ENCODE measurements around the gene PELI1. TPM values are rescaled to one million over a fixed set of nuclear protein-coding genes. Genes with fewer than 3 reads are reported as not detected.

Gene PELI1, protein sequence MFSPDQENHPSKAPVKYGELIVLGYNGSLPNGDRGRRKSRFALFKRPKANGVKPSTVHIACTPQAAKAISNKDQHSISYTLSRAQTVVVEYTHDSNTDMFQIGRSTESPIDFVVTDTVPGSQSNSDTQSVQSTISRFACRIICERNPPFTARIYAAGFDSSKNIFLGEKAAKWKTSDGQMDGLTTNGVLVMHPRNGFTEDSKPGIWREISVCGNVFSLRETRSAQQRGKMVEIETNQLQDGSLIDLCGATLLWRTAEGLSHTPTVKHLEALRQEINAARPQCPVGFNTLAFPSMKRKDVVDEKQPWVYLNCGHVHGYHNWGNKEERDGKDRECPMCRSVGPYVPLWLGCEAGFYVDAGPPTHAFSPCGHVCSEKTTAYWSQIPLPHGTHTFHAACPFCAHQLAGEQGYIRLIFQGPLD
- 5.7 TPM for polyA plus RNA-seq (2012; ENCODE audit: insufficient read depth, insufficient read length)

GRCh38 chr2:64144057-64145013, at the start of gene PELI1:
PELI1 (minus strand) TSS chr2:64144420; CDS start chr2:64108310, 36,110 bp downstream.
- H3K4me3 ChIP-seq (ENCODE audit: low read length): peak within 1 kb of the TSS; percentile 68
- peak; percentile 98 for DNase-seq (ENCODE audit: low read depth, low spot score)

DNA sequence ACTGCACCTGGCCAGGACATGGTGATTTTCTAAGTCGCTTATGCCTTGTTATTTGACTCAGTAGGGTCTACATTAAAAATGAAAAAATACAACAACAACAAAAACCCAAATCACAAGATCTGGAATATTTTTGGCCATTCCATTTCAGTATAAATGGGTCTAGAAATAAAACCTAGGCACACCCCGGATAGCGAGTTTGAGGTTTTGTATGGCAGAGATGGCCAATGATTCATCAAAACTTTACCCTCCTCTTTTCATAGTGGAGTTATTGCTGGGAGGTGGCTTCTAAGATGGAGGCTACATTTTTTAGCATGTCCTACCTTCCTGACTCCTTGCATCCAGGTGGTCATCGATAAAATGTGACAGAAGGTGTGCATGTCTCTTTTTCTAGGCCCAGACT, 49.3 kb upstream of the PELI1 start:
- DNase-seq (ENCODE audit: low read depth, low spot score): no peak
- no peak overlapping the region for H3K4me3 ChIP-seq (ENCODE audit: low read length)

DNA sequence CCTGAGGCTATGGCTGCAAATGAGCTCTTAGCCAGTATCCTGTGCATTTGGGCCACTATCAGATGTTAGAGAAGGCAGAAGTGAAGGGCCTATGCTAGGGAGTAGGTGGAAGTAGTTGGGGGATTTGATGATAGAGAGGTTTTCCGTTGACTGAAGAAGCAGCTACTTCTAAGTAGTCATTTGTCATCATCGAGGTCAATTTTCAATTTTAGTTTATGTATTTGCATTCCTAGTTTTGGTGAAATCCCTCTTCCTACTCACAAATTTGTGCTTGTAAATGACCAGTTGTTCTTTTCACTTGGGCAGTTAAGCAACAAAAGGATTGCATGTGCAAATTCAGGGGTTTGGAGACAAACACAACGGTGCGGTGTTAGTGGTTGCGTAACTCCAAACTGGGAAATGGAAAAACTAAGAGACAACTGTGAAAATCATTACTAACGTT, 48.5 kb upstream of the PELI1 start:
- H3K4me3 ChIP-seq (ENCODE audit: low read length): no peak overlapping the region
- DNase-seq (ENCODE audit: low read depth, low spot score): no peak

DNA sequence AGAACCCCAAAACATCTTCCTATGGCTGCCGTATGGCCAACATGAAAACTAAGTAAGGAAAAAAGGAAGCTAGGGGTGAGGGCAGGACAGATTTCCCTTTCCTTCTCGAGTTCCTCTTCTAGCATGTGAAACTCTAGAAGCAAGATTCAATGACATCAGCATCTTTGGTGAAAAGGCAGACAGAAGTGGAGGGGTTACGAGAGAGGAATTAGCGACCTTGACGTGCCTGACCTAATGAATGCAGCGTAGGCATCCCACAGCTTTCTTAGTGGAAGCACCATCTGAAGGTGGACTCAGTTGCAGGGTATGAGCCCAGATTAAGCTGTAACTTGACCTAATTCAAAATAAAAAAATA, 47.9 kb upstream of the PELI1 start:
- no peak overlapping the region for H3K4me3 ChIP-seq (ENCODE audit: low read length)
- no peak for DNase-seq (ENCODE audit: low read depth, low spot score)

- no peak overlapping the region for H3K4me3 ChIP-seq (ENCODE audit: low read length)
- DNase-seq (ENCODE audit: low read depth, low spot score): no peak
These were observed 45.4 kb upstream of the PELI1 start for GRCh38 chr2:64189586-64189985.

- no peak overlapping the region for H3K4me3 ChIP-seq (ENCODE audit: low read length)
- no peak for DNase-seq (ENCODE audit: low read depth, low spot score)
These were observed 44.9 kb upstream of the PELI1 start for GRCh38 chr2:64189167-64189566.

DNA sequence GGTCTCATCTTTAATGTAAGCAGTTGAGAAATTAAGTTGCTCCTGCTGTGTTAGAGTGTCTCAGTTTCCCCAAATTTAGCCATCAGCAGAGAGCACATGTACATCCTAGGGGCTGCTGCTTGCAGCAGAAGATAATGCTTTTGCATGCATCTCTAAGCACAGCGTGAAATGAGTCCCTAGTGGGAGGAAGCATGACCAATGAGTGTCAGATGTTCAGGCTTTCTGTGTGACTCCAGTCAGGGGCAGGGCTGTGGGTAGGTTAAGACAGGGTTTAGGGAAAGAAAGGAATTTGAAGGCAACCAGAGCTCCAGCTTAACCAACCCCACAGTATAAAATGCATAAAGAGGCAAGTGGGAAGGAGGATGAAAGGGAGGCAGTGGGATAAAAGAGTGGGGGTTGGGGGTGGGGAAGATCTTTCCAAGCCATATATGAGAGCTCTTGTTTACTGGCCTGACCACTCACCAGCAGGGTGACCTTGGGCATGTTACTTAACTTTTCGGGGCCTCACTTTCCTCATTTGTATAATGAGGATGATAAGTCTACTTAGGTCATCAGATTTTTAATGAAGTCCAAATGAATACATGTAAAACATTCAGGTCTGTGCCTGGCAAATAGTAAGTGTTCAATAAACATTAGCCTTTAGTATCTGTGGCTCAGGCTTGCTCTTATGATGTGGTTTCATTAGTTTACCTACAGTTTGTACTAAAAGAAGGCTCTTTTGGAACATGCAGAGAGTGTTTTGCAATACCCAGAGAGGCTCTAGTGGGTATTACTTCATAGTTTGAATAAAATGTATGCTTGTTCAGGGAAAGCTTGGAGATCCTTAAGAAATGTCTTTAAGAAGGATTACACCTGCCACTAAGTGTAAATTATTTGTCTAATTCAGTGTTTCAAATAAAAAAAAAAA, 42.7 kb upstream of the PELI1 start:
- no peak for DNase-seq (ENCODE audit: low read depth, low spot score)
- H3K4me3 ChIP-seq (ENCODE audit: low read length): no peak overlapping the region

DNA sequence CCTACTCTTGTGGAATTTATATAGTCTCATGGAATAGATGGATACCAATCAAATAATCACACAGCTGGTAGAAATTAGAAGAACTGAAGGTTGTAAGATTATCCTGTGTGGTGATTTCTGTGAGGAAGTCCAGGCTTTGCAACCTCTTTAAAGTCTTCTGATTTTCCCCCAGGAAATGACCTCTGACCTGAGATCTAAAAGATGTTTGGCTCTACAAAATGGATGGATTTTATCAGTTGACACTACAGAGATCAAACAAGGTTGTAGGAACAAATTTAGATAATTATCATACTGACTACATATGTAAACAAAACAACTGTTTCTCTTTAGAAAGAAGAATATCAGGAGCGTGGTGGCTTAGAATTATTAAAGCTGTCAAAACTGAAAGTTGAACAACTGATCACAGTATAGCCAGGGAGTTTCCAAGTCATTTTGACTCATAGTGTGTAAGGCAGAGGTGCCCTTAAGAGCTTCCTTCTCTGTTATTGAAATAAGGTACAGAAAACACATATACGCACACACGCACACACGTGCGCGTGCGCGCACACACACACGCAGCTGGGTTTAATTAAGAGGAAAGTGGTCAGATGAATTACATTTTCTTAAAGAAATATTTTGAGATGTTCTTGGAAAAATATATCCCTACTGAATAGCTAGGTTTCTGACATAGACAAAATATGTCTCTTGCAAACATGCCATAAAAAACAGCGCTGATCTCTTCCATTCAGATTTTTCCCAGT, 35.5 kb upstream of the PELI1 start:
- no peak overlapping the region for H3K4me3 ChIP-seq (ENCODE audit: low read length)
- DNase-seq (ENCODE audit: low read depth, low spot score): no peak

GRCh38 chr2:64177315-64177714, 33.1 kb upstream of the PELI1 start:
- DNase-seq (ENCODE audit: low read depth, low spot score): no peak
- H3K4me3 ChIP-seq (ENCODE audit: low read length): no peak overlapping the region

- DNase-seq (ENCODE audit: low read depth, low spot score): no peak
- H3K4me3 ChIP-seq (ENCODE audit: low read length): no peak overlapping the region
These were observed 31.4 kb upstream of the PELI1 start for GRCh38 chr2:64175419-64176197.

DNA sequence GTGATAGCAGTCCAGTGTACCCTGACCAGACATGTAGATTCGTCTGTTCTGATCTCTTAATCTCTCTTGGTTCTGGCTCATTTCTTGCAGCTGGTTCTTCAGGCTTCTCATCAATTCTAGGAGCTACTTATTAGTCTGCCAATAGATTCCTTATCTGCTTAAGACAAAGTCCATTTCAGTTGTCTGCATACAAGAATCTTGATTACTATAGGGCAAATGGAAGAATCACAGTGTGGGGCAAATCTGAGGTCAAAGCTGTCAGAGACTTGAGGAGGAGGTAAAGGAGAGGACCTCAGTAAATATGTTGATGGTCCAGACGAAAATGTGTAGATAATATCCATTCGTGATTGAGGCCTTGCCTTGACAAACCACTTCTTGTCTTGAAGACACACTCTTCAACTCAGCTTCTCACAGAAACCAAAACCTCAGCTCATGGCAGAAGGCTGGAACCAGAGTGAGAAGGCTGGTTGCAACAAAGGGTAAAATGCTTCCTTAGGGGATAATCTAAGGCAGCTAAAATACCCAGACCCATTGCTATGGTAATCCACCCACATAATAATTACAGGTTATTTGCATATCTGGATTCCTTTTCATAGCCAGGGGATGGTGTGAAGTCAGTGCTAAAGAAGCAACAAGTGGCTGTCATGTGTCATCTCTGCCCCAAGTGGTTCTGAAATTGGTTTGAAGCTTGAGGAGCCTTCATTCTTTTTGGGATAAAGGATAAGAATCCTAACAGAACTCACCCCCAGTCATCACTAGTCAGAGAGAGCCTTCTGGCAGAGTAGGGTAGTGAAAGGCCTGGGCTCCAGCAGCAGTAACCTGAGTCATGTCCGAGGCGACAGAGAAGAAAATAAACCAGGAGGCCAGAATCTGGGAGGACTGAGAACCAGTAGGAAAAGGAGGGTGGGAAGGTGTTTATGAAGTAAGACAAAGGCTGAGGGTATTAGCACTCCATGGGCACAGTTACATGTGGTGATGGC, 29.2 kb upstream of the PELI1 start:
- H3K4me3 ChIP-seq (ENCODE audit: low read length): no peak overlapping the region

GRCh38 chr2:64168756-64169155, 24.5 kb upstream of the PELI1 start:
- DNase-seq (ENCODE audit: low read depth, low spot score): no peak
- H3K4me3 ChIP-seq (ENCODE audit: low read length): no peak overlapping the region

More for the DNA sequence above, 29.2 kb upstream of the PELI1 start:
- DNase-seq (ENCODE audit: low read depth, low spot score): no peak

GRCh38 chr2:64168201-64168600, 24.0 kb upstream of the PELI1 start:
- no peak for DNase-seq (ENCODE audit: low read depth, low spot score)
- no peak overlapping the region for H3K4me3 ChIP-seq (ENCODE audit: low read length)

DNA sequence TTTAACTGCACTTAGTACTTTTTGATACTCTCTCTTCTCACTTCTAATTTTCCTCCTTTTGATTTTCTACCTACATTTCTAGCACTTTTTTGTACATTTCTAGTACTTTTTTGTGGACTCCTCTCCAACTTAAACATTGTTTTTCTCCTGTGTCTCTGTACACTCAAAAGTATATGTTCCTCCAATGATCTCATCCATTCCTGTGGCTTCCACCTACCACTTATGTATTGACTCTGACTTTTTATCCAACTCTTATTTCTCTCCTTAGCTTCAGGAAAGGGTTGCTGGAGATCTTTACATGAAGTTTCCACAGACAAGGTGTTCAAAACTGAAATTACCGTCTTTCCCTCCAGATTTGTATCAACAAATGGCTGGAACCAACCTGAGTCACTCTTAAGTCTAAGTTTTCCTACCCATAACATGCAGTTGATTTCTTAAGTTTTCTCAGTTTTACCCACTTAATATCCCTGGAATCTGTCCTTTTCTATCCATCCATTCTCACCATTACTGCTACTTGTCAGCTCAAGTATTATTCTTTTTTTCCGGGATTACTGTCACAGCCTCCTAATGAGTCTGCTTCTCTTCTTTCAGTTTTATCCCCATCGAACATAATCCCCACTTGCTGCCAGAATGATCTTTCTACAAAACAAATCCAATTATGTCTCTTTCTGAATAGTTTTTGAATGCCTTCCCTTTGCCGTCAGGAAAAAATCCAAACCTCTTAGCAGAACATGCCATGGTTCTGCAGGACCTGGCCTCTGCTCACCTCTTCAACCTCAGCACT, 22.6 kb upstream of the PELI1 start:
- DNase-seq (ENCODE audit: low read depth, low spot score): no peak
- no peak overlapping the region for H3K4me3 ChIP-seq (ENCODE audit: low read length)

DNA sequence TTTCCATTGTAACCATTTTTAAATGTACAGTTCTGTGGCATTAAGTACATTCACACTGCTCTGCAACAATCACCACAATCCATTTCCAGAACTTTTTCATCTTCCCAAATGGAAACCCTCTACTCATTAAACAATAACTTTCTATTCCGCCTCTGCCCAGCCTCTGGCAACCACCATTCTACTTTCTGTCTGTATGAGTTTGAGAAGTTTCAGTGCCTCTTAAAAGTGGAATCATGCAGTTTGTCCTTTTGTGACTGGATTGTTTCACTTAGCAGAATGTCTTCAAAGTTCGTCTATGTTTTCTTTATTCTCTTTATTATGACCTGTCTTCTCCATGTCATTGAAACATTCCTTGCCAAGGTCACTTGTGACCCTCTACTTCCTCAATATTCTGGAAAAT, 22.0 kb upstream of the PELI1 start:
- H3K4me3 ChIP-seq (ENCODE audit: low read length): no peak overlapping the region
- no peak for DNase-seq (ENCODE audit: low read depth, low spot score)

GRCh38 chr2:64165706-64166105, 21.5 kb upstream of the PELI1 start:
- H3K4me3 ChIP-seq (ENCODE audit: low read length): no peak overlapping the region
- no peak for DNase-seq (ENCODE audit: low read depth, low spot score)

Data from Jurkat, Clone E6-1 (cell line).